CD4-positive, alpha-beta T cell treated with Interleukin-6 for 4 hours (primary cell): ENCODE data around the gene A1BG.
"Not testable (repeated sequence)": the region's sequence is repeated elsewhere in the genome, so short reads cannot be mapped to it uniquely, and the experiment has no call there.

Experiments
- DNase-seq: peaks from one replicate; pipeline ENCODE4 v3.0.0-alpha.2; 2020; ENCODE audit warnings: mixed read lengths

A1BG gene

GRCh38 chr19:58356766-58357480 lies 3.6 kb upstream of the A1BG start:
- DNase-seq = no peak

- peak; percentile 47 for DNase-seq
Observed at GRCh38 chr19:58355908-58356765, 2.8 kb upstream of the A1BG start.

GRCh38 chr19:58355215-58355796 lies 2.0 kb upstream of the A1BG start:
- no peak for DNase-seq

- DNase-seq = no peak
Observed at GRCh38 chr19:58354478-58355030, 1.3 kb upstream of the A1BG start.

DNA sequence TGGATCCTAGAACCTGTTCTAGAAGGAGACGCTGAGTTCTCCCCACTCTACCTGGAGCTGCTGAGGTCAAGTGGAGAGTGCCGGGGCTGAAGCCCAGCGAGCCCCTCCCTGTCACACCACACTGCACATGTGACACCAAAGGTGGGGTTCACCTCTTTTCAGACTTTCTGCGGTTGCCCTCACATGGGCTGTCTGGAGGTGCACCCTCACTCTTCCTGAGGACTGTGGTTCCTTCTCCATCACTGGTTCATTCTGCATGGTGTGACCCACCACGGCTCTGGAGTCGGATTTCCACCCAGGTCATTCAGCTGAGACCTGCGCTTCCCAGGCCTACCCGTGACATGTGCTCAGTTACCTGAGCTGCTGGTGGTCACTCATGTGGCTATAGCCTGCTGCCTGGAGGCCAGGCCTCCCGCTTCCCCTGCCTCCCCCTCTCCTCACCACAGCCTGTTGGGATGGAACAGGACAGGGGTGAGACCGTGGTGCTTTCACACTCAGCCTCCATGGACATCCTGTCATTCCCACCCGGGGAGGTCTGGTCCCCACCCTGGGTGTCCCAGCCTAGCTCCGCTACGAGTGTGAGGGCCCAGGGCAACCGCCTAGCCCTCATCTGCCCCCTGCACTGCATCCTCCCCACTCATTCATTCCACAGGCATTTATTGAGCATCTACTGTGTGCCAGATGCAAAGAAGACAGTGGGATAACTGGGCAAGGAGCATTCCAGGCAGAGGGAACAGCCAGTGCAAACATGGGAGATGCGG lies 605 bp upstream of the A1BG start:
- no peak for DNase-seq

DNA sequence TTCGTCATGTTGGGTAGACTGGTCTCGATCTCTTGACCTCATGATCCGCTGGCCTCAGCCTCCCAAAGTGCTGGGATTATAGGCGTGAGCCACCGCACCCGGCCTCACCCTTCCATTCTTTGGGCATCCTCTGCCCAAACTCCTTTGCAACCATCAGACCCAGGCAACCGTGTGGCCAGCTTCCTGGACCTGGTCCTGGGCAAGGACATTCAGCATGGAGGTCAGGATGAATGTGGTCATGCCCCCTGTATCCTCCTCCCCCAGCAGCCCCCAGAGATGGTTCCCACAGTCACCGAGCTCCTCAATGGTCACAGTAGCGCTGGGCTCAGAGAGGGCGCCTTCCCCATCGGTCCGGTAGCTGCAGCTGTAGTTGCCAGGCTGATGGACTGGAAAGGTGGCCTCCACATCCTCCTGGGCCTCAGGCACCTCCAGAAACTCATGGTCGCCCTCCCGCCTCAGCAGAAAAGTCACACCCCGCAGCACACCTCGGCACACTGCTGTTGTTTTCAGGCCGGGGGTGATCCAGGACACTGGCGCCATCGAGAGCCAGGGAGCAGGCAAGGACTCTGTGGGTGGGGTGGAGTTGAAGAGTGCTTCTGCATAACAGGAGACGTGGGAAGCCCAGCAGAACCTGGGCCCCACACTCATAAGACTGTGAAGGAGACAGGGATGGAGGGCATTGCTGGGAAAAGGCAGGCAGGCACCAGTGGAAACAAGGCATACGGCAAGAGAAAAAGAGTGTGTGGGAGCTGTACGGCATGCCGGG lies 1.1 kb downstream of the A1BG start:
- no peak for DNase-seq

DNA sequence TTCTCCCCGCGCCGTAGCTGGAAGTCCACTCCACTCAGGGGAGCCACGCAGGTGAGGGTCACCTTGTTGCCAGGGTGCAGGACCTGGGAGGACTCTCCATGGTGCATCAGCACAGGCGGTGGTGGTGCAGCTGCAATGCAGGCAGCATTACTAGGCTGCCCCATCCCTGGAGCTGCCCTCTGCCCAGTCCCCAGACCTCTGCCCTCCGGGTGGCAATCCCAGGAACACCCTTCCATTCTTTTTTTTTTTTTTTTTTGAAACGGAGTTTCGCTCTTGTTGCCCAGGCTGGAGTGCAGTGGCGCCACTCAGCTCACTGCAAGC lies 1.8 kb downstream of the A1BG start:
- no peak for DNase-seq

DNA sequence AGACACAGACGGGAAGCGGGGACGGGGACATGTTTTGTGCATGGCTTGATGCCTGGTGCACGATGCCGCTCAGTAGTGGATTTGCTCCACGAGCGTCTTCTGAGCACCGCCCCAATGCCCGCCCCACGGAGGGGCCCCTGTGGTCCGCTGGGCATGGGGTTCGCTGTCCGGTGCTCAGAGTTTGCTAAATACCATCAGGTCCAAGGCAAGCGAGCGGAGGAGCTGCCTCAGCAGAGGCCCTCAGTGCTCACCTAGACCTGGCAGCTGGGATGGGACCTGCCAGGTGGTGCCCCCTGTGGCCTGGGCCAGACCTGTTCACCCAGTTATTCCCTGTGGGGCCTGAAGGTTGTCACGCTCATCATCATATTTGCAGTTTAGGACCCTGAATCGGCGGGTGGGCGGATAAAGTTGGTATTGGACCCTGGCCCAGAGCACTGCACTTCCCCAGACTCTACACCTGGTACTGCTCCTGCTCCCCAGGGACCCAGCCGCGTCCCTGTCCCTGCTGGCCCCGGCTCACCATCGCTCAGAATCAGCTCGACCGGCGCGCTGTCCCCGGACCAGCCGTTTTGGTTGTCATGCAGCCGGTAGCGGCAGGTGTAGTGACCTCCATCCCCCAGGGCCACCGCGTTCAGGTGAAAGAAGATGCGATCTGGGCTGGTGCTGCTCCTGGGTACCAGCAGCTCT lies 2.3 kb downstream of the A1BG start:
- no peak for DNase-seq

DNA sequence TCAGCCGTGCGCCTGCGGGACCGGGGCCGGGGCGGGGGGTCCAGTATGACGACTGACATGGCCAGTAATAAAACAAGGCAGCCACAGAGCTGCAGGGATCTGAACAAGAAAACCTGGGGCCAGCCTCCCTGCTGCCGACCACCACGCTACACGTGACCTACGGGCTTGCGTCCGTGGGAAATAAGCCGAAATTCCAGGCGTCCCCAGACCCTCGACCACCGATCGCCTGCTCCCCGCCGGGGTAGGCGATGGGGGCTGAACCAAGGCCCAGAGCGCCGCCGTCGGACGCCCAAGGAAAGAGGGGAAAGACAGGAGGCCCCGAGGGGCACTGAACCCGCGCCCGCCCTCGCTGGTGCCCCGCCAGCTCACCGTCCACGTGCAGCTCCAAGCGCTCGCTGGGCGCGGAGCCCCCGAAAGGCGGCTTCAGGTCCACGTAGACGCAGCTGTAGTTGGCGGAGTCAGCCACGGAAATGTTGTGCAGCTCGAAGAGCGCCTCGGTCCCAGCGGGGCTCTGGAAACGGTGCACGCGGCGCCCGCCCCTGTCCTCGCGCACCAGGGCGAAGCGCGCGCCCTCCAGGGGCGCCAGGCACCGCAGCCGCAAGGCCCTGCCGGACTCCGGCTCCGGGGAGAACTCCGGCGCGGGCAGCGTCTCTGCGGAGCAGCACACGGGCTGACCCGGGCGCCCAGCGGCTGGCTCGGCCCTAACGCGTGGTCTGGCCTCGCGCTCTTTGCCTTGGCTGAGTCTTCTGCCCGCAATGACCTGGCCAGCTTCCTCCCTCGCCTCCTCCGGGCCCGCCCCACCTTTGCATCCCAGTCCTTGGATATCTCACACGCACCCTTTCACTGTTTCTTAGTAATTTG lies 3.1 kb downstream of the A1BG start:
- no peak for DNase-seq

DNA sequence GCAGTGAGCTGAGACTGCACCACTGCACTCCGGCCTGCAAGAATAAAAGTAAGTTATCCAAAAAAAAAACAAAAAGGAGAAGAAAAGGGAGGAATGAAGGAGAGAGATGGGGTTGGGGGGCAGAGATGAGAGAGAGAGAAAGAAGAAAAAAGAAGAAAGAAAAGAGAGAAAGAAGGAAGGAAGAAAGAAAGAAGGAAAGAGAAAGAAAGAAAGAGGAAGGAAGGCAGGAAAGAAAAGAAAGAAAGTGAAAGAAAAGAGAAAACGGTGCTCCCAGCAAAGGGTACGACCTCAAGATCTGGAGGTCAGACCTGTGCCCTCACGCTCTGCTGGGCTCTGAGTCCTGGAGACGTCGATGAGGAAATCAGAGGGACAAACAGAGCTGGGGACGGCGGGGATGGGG lies 3.7 kb downstream of the A1BG start:
- DNase-seq = no peak

DNA sequence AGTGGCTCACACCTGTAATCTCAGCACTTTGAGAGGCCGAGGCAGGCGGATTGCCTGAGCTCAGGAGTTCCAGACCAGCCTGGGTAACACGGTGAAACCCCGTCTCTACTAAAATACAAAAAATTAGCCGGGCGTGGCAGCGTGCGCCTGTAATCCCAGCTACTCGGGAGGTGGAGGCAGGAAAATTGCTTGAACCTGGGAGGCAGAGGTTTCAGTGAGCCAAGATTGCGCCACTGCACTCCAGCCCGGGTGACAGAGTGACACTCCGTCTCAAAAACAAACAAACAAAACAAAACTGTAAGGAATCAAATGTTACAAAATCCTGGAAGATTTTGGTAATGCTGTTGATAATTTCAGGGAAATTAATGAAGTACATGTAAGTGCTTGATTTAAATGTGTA lies 5.2 kb downstream of the A1BG start:
- not testable (repeated sequence) for DNase-seq

DNA sequence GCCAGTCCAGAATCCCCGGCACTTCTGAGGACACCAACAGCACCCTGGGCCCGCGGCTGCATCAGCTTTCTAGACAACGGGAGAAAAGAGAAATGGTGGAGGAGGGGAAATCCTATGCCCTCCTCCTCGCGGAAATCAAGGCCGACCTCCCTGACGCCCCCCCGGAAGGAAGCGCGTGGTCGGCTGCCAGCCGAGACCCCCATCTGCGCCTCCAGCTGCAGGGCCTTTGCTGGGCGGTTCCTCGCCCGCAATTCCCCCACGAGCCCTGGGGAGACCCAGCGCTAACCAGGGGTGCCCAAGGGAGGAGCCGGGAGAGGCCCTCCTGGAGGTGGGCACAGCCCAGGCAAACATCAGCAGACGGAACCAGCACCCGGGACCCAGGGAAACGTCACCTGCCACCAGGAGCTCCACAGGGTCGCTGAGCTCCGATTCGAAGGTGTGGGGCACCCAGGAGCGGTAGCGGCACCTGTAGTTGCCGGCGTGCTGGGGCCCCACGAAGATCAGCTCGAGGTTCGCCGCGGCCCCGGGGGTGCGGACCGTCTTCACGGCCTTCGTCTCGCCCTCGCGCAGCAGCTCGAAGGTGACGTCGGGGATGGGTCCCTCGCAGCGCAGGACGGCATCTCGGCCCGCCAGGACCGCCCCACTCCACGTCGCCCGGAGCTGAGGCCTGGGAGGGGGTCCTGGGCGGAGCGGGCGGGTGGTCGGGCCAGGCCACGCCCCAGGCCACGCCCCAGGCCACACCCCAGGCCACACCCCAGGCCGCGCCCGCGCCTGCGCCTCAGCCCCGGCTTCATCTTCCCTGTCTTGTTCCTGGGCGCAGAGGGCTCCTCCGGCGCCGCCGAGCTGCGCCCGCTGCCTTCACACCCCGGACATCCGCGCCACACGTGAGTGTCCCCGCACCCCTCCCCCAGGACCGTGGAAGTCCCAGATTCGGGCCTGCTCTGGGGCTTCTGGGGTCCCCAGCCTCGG lies 6.0 kb downstream of the A1BG start:
- peak; percentile 76 for DNase-seq

DNA sequence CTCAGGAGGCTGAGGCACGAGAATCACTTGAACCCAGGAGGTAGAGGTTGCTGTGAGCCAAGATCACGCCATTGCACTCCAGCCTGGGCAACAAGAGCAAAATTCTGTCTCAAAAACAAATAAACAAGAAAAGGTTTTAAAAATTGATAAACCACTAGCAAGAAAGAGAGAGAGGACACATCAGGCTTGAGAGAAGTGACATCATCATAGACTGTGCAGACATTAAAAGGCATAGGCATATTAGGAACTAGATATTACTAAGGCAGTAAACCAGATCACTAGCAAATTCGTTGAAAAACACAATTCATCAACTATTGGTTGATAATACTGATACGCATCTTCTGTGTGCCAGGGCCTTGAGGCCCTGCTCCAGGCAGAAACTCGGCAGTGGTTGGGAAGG lies 7.7 kb downstream of the A1BG start:
- DNase-seq = no peak

DNA sequence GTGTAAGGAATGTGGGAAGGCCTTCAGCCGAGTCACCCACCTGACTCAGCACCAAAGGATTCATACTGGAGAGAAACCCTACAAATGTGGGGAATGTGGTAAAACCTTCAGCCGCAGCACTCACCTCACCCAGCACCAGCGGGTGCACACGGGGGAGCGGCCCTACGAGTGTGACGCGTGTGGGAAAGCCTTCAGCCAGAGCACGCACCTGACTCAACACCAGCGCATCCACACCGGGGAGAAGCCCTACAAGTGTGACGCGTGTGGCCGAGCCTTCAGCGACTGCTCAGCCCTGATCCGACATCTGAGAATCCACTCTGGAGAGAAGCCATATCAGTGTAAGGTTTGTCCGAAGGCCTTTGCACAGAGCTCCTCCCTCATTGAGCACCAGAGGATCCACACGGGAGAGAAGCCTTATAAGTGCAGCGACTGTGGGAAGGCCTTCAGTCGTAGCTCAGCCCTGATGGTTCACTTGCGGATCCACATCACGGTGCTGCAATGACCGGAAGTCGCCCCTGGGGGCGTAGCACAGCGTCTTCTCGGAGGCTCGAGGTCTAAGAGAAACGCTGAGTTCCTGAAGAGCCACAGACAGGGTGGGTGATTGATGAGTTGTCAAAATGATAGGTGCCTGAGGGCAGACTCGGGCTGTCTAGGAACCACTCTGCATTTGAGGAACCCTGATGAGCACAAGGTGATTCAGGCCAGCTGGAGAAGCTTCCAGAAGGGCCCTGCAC lies 14.3 kb downstream of the A1BG start:
- no peak for DNase-seq

GRCh38 chr19:58338336-58338735 lies 15.0 kb downstream of the A1BG start:
- DNase-seq = no peak

- DNase-seq = no peak
Observed at GRCh38 chr19:58336820-58337219, 16.5 kb downstream of the A1BG start.

- DNase-seq = no peak
Observed at GRCh38 chr19:58336216-58336615, 17.1 kb downstream of the A1BG start.

DNA sequence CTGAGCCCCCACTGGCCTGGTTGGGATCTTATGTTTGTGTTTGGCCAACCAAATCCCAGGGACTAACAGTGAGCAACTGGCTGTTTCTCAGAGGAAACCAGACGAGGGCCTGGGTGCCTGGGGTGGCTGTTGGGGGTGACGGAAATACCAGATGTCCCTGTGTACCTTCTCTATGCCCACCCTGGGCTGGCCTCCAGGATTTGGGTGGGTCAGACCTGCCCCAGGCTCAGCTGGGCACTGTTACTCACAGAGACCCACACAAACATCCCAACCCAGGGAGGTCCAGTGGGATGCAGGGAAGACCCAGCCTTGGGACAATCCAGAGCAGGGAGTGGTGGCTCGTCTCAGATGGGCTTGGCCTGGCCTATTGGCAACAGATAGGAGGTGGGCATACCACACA lies 17.7 kb downstream of the A1BG start:
- no peak for DNase-seq
